SIG-M5 treated with dmso at 0.1 percent for 504 hours (cell line): ENCODE data around the gene TAB2.
"Not testable (repeated sequence)": the region's sequence is repeated elsewhere in the genome, so short reads cannot be mapped to it uniquely, and the experiment has no call there.

Experiments
- DNase-seq: peaks from one replicate; lab custom pipeline; 2025; ENCODE audit not compliant: unreplicated experiment; lab: John Stamatoyannopoulos, UW

TAB2 gene

DNA sequence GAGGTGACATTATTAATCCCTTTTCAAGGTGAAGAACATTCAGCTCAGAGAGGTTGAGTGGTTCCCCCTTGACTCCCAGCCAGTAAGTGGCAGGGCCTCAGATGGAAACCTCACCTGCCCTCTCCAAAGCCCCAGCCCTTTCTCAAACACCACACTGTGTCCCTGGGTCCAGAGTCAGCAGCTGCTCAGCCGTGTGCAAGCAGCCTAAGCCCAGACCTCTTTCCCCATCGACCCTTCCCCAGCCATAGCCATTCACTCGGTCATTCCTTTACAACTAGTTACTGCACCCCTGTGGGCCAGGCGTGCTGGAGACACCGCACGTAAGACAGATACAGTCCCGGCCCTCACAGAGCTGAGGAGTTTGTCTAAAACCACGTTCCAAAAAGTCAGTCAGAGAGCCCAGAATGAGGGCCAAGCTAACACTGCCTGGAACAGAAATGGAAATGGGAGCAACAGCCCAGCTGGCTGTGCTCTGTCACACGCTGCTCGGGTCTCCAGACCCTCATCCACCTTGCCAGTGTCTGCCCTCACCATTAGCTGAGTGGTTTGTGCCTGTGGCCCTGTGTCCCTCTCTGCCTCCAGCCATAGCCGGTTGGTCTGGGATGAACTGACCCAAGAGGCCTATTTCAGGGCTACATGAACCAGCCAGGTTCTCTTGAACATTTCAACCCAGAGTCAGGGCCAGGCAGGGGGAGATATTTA, 137.7 kb downstream of the TAB2 start:
- DNase-seq = no peak

DNA sequence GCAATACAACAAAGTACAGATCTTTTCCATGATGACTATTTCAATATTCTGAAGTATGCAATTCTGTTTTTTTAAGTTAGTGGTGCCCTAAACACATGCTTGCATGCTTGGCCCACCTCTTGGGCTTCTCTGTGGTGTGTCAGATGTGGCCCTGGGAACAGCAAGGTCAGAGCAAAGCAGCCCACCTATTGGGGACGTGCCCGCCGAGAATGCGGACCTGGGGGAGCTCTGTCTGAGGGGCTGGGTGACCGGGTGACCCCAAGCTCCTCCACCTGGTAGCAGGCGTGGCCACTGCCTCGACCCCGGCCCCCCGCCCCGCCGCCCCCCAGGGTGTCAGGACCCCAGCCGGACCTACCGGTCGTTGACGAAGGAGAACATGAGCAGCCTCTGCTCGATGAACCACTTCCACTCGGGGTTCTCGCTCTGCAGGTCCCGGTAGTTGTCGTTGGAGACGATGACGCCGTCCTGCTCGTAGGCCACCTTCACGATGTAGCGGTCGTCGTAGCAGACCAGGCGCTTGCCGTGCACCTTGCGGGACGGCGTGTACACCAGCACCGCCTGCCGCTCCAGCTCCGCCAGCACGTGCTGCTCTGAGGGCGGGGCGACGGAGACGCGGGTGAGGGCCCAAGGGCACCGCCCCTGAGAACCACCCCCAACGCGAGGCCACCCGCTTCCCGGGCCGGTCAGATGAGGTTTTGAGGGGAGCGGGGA, 139.0 kb downstream of the TAB2 start:
- no peak for DNase-seq

DNA sequence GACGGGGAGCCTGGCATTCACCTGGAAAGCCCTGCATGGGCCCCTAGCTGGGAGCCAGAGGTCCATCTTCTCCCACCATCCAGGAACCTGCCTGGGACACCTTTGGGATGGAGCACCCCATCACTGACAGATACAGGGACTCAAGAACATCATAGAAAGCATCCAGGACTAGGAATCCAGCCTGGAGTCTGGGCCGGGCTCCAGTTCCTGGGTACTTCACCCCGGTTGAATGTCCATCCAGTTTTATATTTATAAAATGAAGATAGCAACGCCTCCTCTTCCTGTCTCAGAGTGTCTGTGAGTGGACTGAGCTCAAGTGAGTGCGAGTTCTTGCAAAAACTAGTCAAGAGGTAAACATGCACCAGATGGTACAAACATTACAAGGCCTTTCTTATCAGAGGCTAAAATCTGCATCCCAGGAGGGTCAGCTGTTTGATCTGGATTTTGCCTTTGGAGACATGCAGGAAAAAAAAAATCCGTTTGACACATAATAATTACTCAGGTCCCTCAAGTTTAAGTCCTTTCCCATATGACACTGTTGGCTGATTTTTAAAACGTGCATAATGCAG, 139.9 kb downstream of the TAB2 start:
- DNase-seq = no peak

DNA sequence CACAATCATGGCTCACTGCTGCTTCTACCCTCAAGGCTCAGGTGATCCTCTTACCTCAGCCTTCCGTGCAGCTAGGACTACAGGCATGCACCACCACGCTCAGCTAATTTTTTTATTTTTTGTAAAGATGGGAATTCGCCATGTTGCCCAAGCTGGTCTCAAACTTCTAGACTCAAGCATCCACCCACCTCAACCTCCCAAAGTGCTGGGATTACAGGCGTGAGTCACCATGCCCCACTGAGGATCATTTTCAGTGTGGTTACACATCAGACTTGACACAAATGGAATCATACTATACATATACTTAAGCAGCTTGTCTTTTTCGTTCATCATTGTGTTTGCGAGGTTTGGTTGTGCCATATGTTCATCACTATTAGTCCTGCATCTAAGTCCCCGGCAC, 140.7 kb downstream of the TAB2 start:
- DNase-seq = no peak

DNA sequence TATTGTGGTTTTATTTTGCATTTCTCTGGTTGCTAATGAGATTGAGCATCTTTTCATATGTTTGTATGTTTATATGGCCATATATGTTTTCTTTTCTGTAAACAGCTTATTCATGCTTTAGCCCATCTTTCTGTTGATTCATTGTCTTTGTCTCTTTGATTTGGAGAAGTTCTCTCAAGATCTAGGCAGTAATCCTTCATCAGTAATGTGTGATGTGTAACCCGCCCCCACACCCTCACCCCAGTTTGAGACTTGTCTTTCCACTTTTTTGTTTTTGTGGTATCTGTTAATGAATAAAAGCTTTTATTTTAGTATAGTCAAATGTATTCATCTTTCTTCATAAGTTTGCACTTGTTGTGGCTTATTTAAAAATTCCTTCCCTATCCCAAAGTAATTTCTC, 141.3 kb downstream of the TAB2 start:
- no peak for DNase-seq

DNA sequence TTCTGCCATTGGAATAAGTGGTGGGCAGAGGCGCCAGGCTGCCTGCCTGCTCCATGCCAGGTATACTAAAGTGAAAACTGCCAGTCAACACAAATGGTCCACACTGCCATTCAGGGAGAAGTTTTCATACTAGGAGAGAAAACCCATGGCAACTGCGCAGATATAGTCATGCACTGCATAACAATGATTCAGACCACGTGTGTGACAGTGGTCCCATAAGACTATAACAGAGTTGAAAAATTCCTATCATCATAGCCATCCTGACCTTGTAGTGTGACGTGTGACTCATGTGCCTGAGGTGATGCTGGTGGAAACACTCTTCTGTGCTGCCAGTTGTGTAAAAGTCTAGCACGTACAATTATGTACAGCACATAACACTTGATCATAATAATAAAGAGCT, 142.2 kb downstream of the TAB2 start:
- DNase-seq = no peak

DNA sequence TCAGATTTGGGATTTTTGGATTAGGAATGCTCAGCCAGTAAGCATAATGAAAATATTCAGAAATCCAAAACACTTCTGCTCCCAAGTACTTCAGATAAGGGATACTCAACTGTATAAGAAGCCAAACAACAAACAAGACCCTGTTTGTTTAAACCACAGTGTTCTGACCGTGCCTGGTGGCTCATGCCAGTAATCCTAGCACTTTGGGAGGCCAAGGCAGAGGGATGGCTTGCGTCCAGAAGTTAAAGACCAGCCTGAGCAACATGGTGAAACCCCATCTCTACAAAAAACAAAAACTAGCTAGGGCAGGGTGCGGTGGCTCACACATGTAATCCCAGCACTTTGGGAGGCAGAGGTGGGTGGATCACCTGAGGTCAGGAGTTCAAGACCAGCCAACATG, 142.7 kb downstream of the TAB2 start:
- DNase-seq = not testable (repeated sequence)
